GM12873 (cell line): Measurements from ENCODE around the gene TCF12.

Experiments
- CTCF ChIP-seq: IDR thresholded peaks from 2 replicates; pipeline ENCODE4 v1.5.1; 2012; ENCODE audit warnings: low read depth, mild to moderate bottlenecking, moderate library complexity, low read length, control low read depth; ENCODE audit not compliant: insufficient read depth; ENCODE audit errors: missing control alignments

The TCF12 gene

DNA sequence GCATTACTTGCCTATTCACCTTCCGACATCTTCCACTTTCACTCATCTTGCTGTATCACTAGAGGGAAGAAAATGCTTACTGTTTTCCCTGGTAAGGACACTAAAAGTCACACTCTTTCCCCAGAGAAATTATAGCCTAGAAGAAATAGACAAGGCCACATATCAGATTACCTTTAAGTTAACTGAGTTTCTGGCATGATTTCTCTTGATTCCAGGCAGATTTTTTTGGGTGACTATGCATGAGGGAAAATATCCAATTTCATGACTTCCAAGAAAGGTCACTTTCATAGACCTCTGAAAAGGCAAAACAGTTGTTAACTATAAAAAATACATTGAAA lies 30.3 kb downstream of the TCF12 start:
- TF ChIP-seq CTCF, result no peak

DNA sequence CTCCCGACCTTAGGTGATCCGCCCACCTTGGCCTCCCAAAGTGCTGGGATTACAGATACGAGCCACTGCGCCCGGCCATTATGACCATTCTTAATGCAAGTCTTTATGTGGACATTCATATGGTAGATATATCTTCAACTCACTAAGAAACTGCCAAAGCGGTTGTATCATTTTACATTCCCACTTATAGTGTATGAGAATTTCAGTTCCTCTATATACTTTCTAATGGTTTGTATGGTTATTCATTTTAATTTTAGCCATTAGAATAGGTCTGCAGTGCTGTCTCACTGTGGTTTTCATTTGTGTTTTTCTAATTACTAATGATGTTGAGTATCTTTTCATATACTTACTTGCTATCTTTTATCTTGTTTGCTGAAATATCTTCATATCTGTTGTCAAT lies 32.5 kb downstream of the TCF12 start:
- TF ChIP-seq CTCF, result no peak

DNA sequence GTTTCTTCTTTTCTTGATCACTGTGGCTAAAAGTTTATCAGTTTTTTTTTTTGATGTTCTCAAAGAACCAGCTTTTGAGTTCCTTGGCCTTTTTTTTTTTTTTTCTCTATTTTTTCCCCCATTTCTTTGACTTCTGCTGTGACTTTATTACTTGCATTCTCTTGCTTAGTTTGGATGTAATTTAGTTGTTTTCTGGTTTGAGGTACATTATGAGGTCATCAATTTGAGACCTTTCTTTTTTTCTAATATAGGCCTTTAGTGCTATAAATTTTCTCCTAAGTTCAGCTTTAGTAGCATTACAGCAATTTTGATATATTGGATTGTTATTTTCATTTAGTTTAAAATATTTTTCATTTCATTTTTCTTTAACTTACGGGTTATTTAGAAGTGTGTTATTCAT lies 35.3 kb downstream of the TCF12 start:
- TF ChIP-seq CTCF, result no peak

DNA sequence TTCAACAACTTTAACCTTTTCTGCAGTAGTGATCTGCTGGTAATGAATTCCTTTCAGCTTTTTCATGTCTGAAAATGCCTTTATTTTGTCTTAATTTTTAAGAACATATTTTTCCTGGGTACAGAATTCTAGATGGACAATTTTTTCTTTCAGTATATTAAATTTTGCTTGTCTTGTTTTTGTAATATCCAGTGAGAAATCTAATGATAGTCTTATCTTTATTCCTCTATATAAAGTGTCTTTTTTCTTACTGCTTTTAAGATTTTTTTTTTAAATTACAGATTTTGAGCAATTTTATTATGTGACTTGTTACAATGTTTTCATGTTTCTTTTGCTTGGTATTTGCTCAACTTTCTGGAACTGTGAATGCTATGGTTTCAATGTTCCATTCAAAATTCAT lies 38.1 kb downstream of the TCF12 start:
- no peak for TF ChIP-seq CTCF

GRCh38 chr15:56957812-56958406 lies 39.5 kb downstream of the TCF12 start:
- TF ChIP-seq CTCF, result no peak

DNA sequence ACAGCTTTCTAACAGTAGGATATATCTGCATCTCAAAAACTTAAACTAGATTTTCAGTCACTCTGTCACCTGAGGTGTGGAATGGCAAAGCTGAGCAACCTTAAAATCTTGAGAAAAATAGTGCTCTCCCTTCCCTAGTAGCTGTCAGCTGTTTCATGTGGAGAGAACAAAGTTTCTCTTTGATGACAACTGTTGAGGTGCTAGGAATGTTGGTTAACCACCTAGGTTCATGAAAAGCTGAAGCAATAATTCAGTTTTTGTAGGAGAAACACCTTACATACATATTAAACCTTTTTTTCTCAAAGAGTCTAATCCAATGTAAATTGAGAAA lies 40.8 kb downstream of the TCF12 start:
- TF ChIP-seq CTCF, result no peak

DNA sequence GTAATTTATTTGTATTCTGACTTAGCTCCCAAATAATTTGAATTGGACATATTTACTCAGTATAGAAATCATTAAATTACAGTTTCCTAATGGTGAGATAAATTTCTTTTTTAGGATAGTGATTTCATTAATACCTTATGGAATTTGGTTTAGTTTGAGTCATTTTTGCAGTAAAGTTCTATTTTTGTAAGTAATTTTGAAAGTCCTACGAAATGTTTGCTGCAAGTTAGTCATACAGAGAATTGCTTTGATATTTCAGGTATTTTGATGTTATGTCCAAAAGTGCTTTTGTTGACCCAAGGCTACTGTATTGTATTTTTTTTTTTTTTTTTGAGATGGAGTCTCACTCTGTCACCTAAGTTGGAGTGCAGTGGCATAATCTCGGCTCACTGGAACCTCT lies 41.7 kb downstream of the TCF12 start:
- no peak for TF ChIP-seq CTCF

- no peak for TF ChIP-seq CTCF
These were observed 44.7 kb downstream of the TCF12 start for GRCh38 chr15:56963126-56963525.
